Hematopoietic multipotent progenitor cell treated with erythropoietin and hydrocortisone succinate and interleukin-3 and kit ligand, for 15 days (in vitro differentiated cells): ENCODE data around the gene TM9SF2.

Source experiments
- DNase-seq: peaks from one replicate; pipeline ENCODE4 v3.0.0-alpha.2; 2015; ENCODE audit warnings: low spot score

Gene TM9SF2

GRCh38 chr13:99577934-99578917, 77.0 kb downstream of the TM9SF2 start:
- DNase-seq: no peak

GRCh38 chr13:99580500-99581268, 79.4 kb downstream of the TM9SF2 start:
- no peak for DNase-seq

- DNase-seq: no peak
These were observed 81.2 kb downstream of the TM9SF2 start for GRCh38 chr13:99582511-99582910.

- DNase-seq: no peak
These were observed 84.3 kb downstream of the TM9SF2 start for GRCh38 chr13:99585609-99586008.

GRCh38 chr13:99587021-99587420, 85.7 kb downstream of the TM9SF2 start:
- DNase-seq: no peak

- no peak for DNase-seq
These were observed 86.8 kb downstream of the TM9SF2 start for GRCh38 chr13:99587893-99588606.

- no peak for DNase-seq
These were observed 88.3 kb downstream of the TM9SF2 start for GRCh38 chr13:99589575-99589974.

GRCh38 chr13:99590519-99591011, 89.3 kb downstream of the TM9SF2 start:
- no peak for DNase-seq

- no peak for DNase-seq
These were observed 94.9 kb downstream of the TM9SF2 start for GRCh38 chr13:99596180-99596579.

GRCh38 chr13:99600318-99600717, 99.0 kb downstream of the TM9SF2 start:
- peak; percentile 8 for DNase-seq

GRCh38 chr13:99601535-99601934, 100.3 kb downstream of the TM9SF2 start:
- DNase-seq: no peak

- no peak for DNase-seq
These were observed 103.4 kb downstream of the TM9SF2 start for GRCh38 chr13:99604636-99605035.

- peak; percentile 48 for DNase-seq
These were observed 104.4 kb downstream of the TM9SF2 start for GRCh38 chr13:99605420-99606323.

- peak; percentile 87 for DNase-seq
These were observed 105.2 kb downstream of the TM9SF2 start, which contains the start of gene CLYBL for GRCh38 chr13:99606324-99607066. TSS of gene CLYBL (plus strand) at chr13:99606690.

- DNase-seq: no peak
These were observed 107.1 kb downstream of the TM9SF2 start for GRCh38 chr13:99608345-99608744.

GRCh38 chr13:99610702-99611289, 109.5 kb downstream of the TM9SF2 start:
- no peak for DNase-seq
